ENCODE measurements around the gene ATP9B.
A peak's percentile ranks its signal among the peaks of the same experiment; 100 is the strongest.

DNA sequence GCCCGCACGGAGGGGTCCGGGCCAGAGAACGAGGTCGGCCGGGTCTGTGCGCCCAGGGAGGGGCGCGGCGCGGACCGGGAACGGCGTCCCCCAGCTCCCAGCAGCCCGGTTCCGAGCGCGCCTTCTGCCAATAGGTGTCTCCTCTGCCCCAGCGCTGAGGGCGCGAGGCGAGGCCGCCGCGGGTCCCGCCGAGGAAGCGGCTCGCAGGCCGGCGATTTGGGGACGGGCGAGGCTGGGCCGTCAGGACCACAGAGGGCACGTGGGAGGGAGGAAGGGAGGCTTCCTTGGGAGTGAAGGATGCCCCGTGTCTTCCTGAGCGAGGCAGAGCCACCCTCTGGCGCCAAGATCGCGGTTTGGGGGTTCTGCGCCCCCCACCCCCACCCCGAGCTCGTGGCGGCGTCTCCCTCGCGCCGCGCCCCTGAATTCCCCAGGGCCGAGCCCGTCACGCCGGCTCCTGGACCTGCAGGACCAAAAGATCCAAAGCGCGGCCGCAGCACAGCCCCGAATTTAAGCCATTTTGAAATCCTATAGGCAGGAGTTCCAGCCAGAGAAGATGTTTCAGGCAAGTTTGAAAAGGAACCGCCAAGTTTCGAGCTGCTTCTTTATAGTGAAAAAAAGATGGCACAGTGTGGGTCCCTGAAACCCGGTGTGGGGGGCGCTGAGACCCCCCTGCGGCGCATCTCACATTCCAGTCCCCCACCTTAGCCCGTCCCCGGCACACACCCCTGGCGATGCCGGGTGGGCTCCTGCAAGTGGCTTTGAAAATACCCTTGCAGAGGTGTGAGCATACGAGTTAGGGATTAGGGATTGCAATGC lies 327.4 kb downstream of the ATP9B start:
- TF ChIP-seq CTCF (IDR thresholded peaks at IDR 0.05) (peak; percentile 36), ZFX (IDR thresholded peaks at IDR 0.05; ENCODE audit: borderline replicate concordance) (no peak)
